ENCODE data around the gene NKAIN2. TPM values are rescaled to one million over a fixed set of nuclear protein-coding genes. Genes with fewer than 3 reads are reported as not detected.

NKAIN2 gene
- total and polyA plus RNA-seq, 9 of the 15 experiments (the other 6 are each of a cell fraction or from before 2014, with no cell fraction given), result not detected

DNA sequence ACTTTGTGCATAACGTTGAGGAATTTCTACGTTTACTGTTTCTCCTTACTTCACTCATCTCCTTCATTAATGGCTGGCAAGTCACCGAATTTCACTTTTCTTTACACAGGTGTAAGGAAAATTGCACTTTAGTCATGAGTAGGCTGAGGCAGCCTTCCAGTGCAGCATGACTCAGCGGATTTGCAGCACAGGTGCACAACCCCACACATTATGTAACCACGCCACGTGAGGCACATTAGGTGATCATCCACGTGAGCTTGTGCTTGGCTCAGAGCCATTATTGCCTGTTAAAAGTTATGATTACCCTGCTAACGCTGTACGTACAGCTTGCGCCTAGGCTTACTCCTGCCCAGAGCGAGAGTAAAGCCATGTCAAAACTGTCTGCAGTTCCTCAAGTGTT, 158.8 kb downstream of the NKAIN2 start:
- H3K4me3 ChIP-seq, result no peak overlapping the region
- H3K9ac ChIP-seq (ENCODE audit: insufficient read depth in 1 of 2, low read depth in 2 of 2, low read length in 2 of 2), result no peak overlapping the region
- H3K4me2 ChIP-seq (ENCODE audit: insufficient read depth, low read length), result no peak overlapping the region
- ATAC-seq (no peak), DNase-seq (ENCODE audit: extremely low read depth in 1 of 4, low spot score in 3 of 4) (no peak), FAIRE-seq (no peak)
- in situ Hi-C loops (cut with MboI), result no loop called here
- ChIA-PET CTCF (ENCODE audit: low intra/inter-chr PET ratio) (no interaction called here), POLR2A (no interaction called here)
- no peaks in the 10 kb centered on the region for H3K27me3 ChIP-seq (ENCODE audit: control insufficient read depth in 2 of 2, insufficient read depth in 2 of 2, low read length in 2 of 2)
- intact Hi-C loops (cut with micrococcal nuclease), result no loop called here
- no peaks in the 10 kb centered on the region for H3K4me1 ChIP-seq (replicated peaks in 1 of 2; ENCODE audit: control insufficient read depth in 2 of 2, insufficient read depth in 2 of 2, low read length in 2 of 2)
- H3K79me2 ChIP-seq (ENCODE audit: control insufficient read depth, insufficient read depth, low read length), result no peaks in the 10 kb centered on the region
- BruUV-seq (replicated peaks), result no TSS peak
- no peaks in the 10 kb centered on the region for H3K9me1 ChIP-seq (ENCODE audit: control insufficient read depth, insufficient read depth, low read length)
- no peaks in the 10 kb centered on the region for H3K9me3 ChIP-seq (replicated peaks; ENCODE audit: control insufficient read depth, insufficient read depth, low read depth, low read length)
- under 1% methylated on average over 11 of the region's 11 CpGs for WGBS (ENCODE audit: insufficient coverage, low coverage, missing lambda C conversion rate)
- TF ChIP-seq YY1 (IDR thresholded peaks at IDR 0.05; ENCODE audit: borderline replicate concordance in 1 of 3, control insufficient read depth in 1 of 3, extremely low read depth in 1 of 3, insufficient read depth in 3 of 3, insufficient read length in 1 of 3, insufficient replicate concordance in 2 of 3, low read depth in 1 of 3, low read length in 2 of 3), result no peak
- no peak for TF ChIP-seq TFE3 (CRISPR knock-in tag; IDR thresholded peaks at IDR 0.05)
- TF ChIP-seq NFE2 (IDR thresholded peaks at IDR 0.05; ENCODE audit: low read depth), result peak; percentile 19; the same call in 1 of the 2 replicates
- H3K36me3 ChIP-seq (ENCODE audit: control insufficient read depth, insufficient read depth, low read length), result no peaks in the 10 kb centered on the region
- H2AFZ ChIP-seq (ENCODE audit: low read depth, low read length), result no peak overlapping the region
- H3K27ac ChIP-seq (ENCODE audit: extremely low read depth, low read depth, low read length), result no peak overlapping the region
- H4K20me1 ChIP-seq (replicated peaks; ENCODE audit: control insufficient read depth, insufficient read depth, low read length), result no peaks in the 10 kb centered on the region

DNA sequence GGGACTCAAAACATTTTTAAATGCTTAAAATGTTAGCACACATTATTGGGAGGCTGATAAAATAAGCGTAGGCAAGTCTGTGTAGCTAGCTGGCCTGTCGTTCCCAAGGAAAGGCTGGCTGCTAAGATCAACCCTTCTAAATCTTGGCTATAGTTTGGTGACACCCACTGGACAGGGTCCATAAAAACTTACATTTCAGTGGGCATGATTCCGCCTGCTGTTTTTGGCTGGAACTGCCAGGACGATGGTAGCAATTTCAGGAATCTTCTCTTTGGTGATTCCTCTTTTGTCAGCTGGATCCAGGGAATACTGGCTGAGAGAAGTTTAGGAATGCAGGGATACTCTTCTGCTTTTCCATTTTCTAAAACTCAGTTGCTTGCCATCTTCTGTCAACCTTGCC, 162.2 kb downstream of the NKAIN2 start:
- CTCF ChIA-PET (ENCODE audit: low intra/inter-chr PET ratio), result no interaction called here
- WGBS (ENCODE audit: insufficient coverage, low coverage, missing lambda C conversion rate), result 0% methylated on average over 4 of the region's 4 CpGs
- TF ChIP-seq CTCF (IDR thresholded peaks at IDR 0.05 in 2 of 3, conservative IDR thresholded peaks at IDR 0.05 in 1 of 3; ENCODE audit: insufficient read depth in 2 of 3, low read depth in 1 of 3, low read length in 3 of 3) (peak in 2 of 3 experiments; percentile 12 to 29; a peak in 2 of 6 replicates), MTA1 (IDR thresholded peaks at IDR 0.05; ENCODE audit: borderline replicate concordance) (no peak)
- H3K4me1 ChIP-seq (replicated peaks in 1 of 2; ENCODE audit: control insufficient read depth in 2 of 2, insufficient read depth in 2 of 2, low read length in 2 of 2), result no peaks in the 10 kb centered on the region
- DNase-seq (ENCODE audit: extremely low read depth in 1 of 4, low spot score in 3 of 4), result no peak
- FAIRE-seq, result no peak
- no peak overlapping the region for H3K9ac ChIP-seq (ENCODE audit: insufficient read depth in 1 of 2, low read depth in 2 of 2, low read length in 2 of 2)
- H3K4me3 ChIP-seq, result no peak overlapping the region
- H3K27me3 ChIP-seq (ENCODE audit: control insufficient read depth in 2 of 2, insufficient read depth in 2 of 2, low read length in 2 of 2), result no peaks in the 10 kb centered on the region
- no TSS peak for BruUV-seq (replicated peaks)
- H2AFZ ChIP-seq (ENCODE audit: low read depth, low read length), result no peak overlapping the region
- in situ Hi-C loops (cut with MboI), result no loop called here
- no peak overlapping the region for H3K27ac ChIP-seq (ENCODE audit: extremely low read depth, low read depth, low read length)
- no peak overlapping the region for H3K4me2 ChIP-seq (ENCODE audit: insufficient read depth, low read length)
- H4K20me1 ChIP-seq (replicated peaks; ENCODE audit: control insufficient read depth, insufficient read depth, low read length), result no peaks in the 10 kb centered on the region
- no peak for ATAC-seq
- no peaks in the 10 kb centered on the region for H3K36me3 ChIP-seq (ENCODE audit: control insufficient read depth, insufficient read depth, low read length)
- H3K79me2 ChIP-seq (ENCODE audit: control insufficient read depth, insufficient read depth, low read length), result no peaks in the 10 kb centered on the region
- H3K9me3 ChIP-seq (replicated peaks; ENCODE audit: control insufficient read depth, insufficient read depth, low read depth, low read length), result no peaks in the 10 kb centered on the region
- intact Hi-C loops (cut with micrococcal nuclease), result no loop called here
- H3K9me1 ChIP-seq (ENCODE audit: control insufficient read depth, insufficient read depth, low read length), result no peaks in the 10 kb centered on the region
- POLR2A ChIA-PET, result no interaction called here
